HCT116 (cell line): ENCODE measurements around the gene CPNE5.

ENCODE experiments used
- ATF3 ChIP-seq: IDR thresholded peaks from 2 replicates; pipeline ENCODE4 v1.6.1; 2012
- CTCF ChIP-seq, 3 experiments: fragments of 200-600 bp in 1 of 3; sonication (generic) in 1 of 3; IDR thresholded peaks in 2 of 3; conservative IDR thresholded peaks in 1 of 3; 2 replicates each; pipeline ENCODE4 v1.5.1; 2012 to 2017; ENCODE audit warnings: low read depth in 2 of 3, low read length in 2 of 3, antibody characterized with exemption in 1 of 3, borderline replicate concordance in 1 of 3, control low read depth in 1 of 3, mild to moderate bottlenecking in 1 of 3, mixed read lengths in 1 of 3, mixed run types in 1 of 3, moderate library complexity in 1 of 3; ENCODE audit not compliant: insufficient read depth in 1 of 3
- REST ChIP-seq: IDR thresholded peaks from 2 replicates; pipeline ENCODE4 v1.6.1; 2012; ENCODE audit warnings: low read depth

- no peak for TF ChIP-seq CTCF (IDR thresholded peaks at IDR 0.05 in 2 of 3, conservative IDR thresholded peaks at IDR 0.05 in 1 of 3; ENCODE audit: borderline replicate concordance in 1 of 3, insufficient read depth in 1 of 3, low read depth in 2 of 3, low read length in 2 of 3)
- TF ChIP-seq REST, result no peak
- TF ChIP-seq ATF3, result no peak
These were observed 140.4 kb downstream of the CPNE5 start for GRCh38 chr6:36698871-36699271.
